ENCODE data around the gene CYP3A7. TPM values are rescaled to one million over a fixed set of nuclear protein-coding genes. Genes with fewer than 3 reads are reported as not detected.

CYP3A7 gene
- total and polyA plus RNA-seq, 2 of the 13 experiments (the other 11 are each of a cell fraction or from before 2014, with no cell fraction given) = 5.8 to 6.4 TPM

GRCh38 chr7:99693427-99694200 is 41.4 kb downstream of the CYP3A7 start (continued):
- TF ChIP-seq TFAP4 (IDR thresholded peaks at IDR 0.05; ENCODE audit: borderline replicate concordance, low read depth) (peak; percentile 51; the same call in 1 of the 2 replicates), ZBTB26 (CRISPR knock-in tag; IDR thresholded peaks at IDR 0.05; ENCODE audit: borderline replicate concordance) (0 out of 2 replicates have a peak, but pooled peaks have one; percentile 39), KAT8 (CRISPR knock-in tag; IDR thresholded peaks at IDR 0.05) (peak; percentile 75), KDM6A (CRISPR knock-in tag; IDR thresholded peaks at IDR 0.05; ENCODE audit: low read depth) (peak; percentile 60), FOSL2 (CRISPR knock-in tag; IDR thresholded peaks at IDR 0.05) (peak; percentile 69), ZNF282 (IDR thresholded peaks at IDR 0.05; ENCODE audit: partially characterized antibody) (no peak), FOXA3 (CRISPR knock-in tag; IDR thresholded peaks at IDR 0.05) (peak; percentile 98), ZNF225 (CRISPR knock-in tag; IDR thresholded peaks at IDR 0.05) (no peak)
- TF ChIP-seq, protein P1, sequence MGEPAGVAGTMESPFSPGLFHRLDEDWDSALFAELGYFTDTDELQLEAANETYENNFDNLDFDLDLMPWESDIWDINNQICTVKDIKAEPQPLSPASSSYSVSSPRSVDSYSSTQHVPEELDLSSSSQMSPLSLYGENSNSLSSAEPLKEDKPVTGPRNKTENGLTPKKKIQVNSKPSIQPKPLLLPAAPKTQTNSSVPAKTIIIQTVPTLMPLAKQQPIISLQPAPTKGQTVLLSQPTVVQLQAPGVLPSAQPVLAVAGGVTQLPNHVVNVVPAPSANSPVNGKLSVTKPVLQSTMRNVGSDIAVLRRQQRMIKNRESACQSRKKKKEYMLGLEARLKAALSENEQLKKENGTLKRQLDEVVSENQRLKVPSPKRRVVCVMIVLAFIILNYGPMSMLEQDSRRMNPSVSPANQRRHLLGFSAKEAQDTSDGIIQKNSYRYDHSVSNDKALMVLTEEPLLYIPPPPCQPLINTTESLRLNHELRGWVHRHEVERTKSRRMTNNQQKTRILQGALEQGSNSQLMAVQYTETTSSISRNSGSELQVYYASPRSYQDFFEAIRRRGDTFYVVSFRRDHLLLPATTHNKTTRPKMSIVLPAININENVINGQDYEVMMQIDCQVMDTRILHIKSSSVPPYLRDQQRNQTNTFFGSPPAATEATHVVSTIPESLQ (CRISPR knock-in tag; conservative IDR thresholded peaks at IDR 0.05) = no peak; the same call in 1 of the 2 replicates
- TF ChIP-seq, protein P2, sequence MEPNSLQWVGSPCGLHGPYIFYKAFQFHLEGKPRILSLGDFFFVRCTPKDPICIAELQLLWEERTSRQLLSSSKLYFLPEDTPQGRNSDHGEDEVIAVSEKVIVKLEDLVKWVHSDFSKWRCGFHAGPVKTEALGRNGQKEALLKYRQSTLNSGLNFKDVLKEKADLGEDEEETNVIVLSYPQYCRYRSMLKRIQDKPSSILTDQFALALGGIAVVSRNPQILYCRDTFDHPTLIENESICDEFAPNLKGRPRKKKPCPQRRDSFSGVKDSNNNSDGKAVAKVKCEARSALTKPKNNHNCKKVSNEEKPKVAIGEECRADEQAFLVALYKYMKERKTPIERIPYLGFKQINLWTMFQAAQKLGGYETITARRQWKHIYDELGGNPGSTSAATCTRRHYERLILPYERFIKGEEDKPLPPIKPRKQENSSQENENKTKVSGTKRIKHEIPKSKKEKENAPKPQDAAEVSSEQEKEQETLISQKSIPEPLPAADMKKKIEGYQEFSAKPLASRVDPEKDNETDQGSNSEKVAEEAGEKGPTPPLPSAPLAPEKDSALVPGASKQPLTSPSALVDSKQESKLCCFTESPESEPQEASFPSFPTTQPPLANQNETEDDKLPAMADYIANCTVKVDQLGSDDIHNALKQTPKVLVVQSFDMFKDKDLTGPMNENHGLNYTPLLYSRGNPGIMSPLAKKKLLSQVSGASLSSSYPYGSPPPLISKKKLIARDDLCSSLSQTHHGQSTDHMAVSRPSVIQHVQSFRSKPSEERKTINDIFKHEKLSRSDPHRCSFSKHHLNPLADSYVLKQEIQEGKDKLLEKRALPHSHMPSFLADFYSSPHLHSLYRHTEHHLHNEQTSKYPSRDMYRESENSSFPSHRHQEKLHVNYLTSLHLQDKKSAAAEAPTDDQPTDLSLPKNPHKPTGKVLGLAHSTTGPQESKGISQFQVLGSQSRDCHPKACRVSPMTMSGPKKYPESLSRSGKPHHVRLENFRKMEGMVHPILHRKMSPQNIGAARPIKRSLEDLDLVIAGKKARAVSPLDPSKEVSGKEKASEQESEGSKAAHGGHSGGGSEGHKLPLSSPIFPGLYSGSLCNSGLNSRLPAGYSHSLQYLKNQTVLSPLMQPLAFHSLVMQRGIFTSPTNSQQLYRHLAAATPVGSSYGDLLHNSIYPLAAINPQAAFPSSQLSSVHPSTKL (CRISPR knock-in tag; IDR thresholded peaks at IDR 0.05) = peak; percentile 88
- TF ChIP-seq, protein P3, sequence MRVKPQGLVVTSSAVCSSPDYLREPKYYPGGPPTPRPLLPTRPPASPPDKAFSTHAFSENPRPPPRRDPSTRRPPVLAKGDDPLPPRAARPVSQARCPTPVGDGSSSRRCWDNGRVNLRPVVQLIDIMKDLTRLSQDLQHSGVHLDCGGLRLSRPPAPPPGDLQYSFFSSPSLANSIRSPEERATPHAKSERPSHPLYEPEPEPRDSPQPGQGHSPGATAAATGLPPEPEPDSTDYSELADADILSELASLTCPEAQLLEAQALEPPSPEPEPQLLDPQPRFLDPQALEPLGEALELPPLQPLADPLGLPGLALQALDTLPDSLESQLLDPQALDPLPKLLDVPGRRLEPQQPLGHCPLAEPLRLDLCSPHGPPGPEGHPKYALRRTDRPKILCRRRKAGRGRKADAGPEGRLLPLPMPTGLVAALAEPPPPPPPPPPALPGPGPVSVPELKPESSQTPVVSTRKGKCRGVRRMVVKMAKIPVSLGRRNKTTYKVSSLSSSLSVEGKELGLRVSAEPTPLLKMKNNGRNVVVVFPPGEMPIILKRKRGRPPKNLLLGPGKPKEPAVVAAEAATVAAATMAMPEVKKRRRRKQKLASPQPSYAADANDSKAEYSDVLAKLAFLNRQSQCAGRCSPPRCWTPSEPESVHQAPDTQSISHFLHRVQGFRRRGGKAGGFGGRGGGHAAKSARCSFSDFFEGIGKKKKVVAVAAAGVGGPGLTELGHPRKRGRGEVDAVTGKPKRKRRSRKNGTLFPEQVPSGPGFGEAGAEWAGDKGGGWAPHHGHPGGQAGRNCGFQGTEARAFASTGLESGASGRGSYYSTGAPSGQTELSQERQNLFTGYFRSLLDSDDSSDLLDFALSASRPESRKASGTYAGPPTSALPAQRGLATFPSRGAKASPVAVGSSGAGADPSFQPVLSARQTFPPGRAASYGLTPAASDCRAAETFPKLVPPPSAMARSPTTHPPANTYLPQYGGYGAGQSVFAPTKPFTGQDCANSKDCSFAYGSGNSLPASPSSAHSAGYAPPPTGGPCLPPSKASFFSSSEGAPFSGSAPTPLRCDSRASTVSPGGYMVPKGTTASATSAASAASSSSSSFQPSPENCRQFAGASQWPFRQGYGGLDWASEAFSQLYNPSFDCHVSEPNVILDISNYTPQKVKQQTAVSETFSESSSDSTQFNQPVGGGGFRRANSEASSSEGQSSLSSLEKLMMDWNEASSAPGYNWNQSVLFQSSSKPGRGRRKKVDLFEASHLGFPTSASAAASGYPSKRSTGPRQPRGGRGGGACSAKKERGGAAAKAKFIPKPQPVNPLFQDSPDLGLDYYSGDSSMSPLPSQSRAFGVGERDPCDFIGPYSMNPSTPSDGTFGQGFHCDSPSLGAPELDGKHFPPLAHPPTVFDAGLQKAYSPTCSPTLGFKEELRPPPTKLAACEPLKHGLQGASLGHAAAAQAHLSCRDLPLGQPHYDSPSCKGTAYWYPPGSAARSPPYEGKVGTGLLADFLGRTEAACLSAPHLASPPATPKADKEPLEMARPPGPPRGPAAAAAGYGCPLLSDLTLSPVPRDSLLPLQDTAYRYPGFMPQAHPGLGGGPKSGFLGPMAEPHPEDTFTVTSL (CRISPR knock-in tag; IDR thresholded peaks at IDR 0.05; ENCODE audit: borderline replicate concordance) = peak; percentile 69
- TF ChIP-seq, protein P4, sequence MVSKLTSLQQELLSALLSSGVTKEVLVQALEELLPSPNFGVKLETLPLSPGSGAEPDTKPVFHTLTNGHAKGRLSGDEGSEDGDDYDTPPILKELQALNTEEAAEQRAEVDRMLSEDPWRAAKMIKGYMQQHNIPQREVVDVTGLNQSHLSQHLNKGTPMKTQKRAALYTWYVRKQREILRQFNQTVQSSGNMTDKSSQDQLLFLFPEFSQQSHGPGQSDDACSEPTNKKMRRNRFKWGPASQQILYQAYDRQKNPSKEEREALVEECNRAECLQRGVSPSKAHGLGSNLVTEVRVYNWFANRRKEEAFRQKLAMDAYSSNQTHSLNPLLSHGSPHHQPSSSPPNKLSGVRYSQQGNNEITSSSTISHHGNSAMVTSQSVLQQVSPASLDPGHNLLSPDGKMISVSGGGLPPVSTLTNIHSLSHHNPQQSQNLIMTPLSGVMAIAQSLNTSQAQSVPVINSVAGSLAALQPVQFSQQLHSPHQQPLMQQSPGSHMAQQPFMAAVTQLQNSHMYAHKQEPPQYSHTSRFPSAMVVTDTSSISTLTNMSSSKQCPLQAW (CRISPR knock-in tag; IDR thresholded peaks at IDR 0.05) = peak; percentile 69; the same call in 1 of the 2 replicates
